GM12864 (cell line): ENCODE measurements around the gene OIT3.

Experiments used
- DNase-seq: peaks from one replicate; pipeline ENCODE4 v3.0.0-alpha.2; 2011; ENCODE audit warnings: low read depth
- H3K4me3 ChIP-seq: 2 replicates; pipeline ENCODE4 v1.5.1; 2011; ENCODE audit warnings: mild to moderate bottlenecking, low read depth, low read length, control low read depth
- CTCF ChIP-seq: IDR thresholded peaks from 2 replicates; pipeline ENCODE4 v1.5.1; 2011; ENCODE audit warnings: low read depth, mild to moderate bottlenecking, moderate library complexity, low read length, control low read depth, inconsistent platforms; ENCODE audit errors: missing control alignments

The OIT3 gene

GRCh38 chr10:72855790-72856189, 37.7 kb upstream of the OIT3 start:
- no peak overlapping the region for H3K4me3 ChIP-seq
- no peak for DNase-seq
- no peak for TF ChIP-seq CTCF

- no peak overlapping the region for H3K4me3 ChIP-seq
- no peak for TF ChIP-seq CTCF
- no peak for DNase-seq
Observed at GRCh38 chr10:72858067-72858466, 35.5 kb upstream of the OIT3 start.

GRCh38 chr10:72862957-72863356, 30.6 kb upstream of the OIT3 start:
- TF ChIP-seq CTCF = no peak
- no peak for DNase-seq
- no peak overlapping the region for H3K4me3 ChIP-seq

GRCh38 chr10:72875250-72876055, 18.1 kb upstream of the OIT3 start:
- H3K4me3 ChIP-seq = no peak overlapping the region
- TF ChIP-seq CTCF = peak; percentile 22
- peak; percentile 3 for DNase-seq

- H3K4me3 ChIP-seq = no peak overlapping the region
- DNase-seq = no peak
- no peak for TF ChIP-seq CTCF
Observed at GRCh38 chr10:72879245-72879644, 14.3 kb upstream of the OIT3 start.

GRCh38 chr10:72881291-72881690, 12.2 kb upstream of the OIT3 start:
- no peak overlapping the region for H3K4me3 ChIP-seq
- no peak for TF ChIP-seq CTCF
- no peak for DNase-seq

GRCh38 chr10:72883861-72884260, 9.7 kb upstream of the OIT3 start:
- DNase-seq = no peak
- no peak overlapping the region for H3K4me3 ChIP-seq
- TF ChIP-seq CTCF = no peak
